Ascending aorta (tissue), 2 donors: ENCODE data around the gene SUPT20HL1. TPM values are rescaled to one million over a fixed set of nuclear protein-coding genes. Genes with fewer than 3 reads are reported as not detected.
"Not testable (repeated sequence)": the region's sequence is repeated elsewhere in the genome, so short reads cannot be mapped to it uniquely, and the experiment has no call there.

Experiments used
- DNase-seq, 2 donors: peaks; one replicate each; pipeline ENCODE4 v3.0.0-alpha.2; 2019; ENCODE audit warnings: low spot score in 2 of 2
- H3K27ac ChIP-seq, 2 donors: fragments of 200-600 bp; sonication (generic); one replicate each; pipeline ENCODE4 v1.5.1; 2016 to 2017; ENCODE audit warnings: mild to moderate bottlenecking in 1 of 2
- H3K27me3 ChIP-seq: fragments of 200-600 bp; sonication (generic); one replicate; pipeline ENCODE4 v1.5.1; 2017
- H3K36me3 ChIP-seq, 2 donors: fragments of 200-600 bp; sonication (generic); one replicate each; pipeline ENCODE4 v1.5.1; 2016
- H3K4me1 ChIP-seq, 2 donors: fragments of 200-600 bp; sonication (generic); one replicate each; pipeline ENCODE4 v1.5.1; 2016 to 2017; ENCODE audit warnings: mild to moderate bottlenecking in 1 of 2
- H3K4me3 ChIP-seq, 2 donors: fragments of 200-600 bp; sonication (generic); one replicate each; pipeline ENCODE4 v1.5.1; 2016 to 2017; ENCODE audit warnings: mild to moderate bottlenecking in 1 of 2
- H3K9me3 ChIP-seq, 2 donors: fragments of 200-600 bp; sonication (generic); one replicate each; pipeline ENCODE4 v1.5.1; 2016
- intact Hi-C: fragments of 100-400 bp; cut with DNase I; formaldehyde crosslinking; loops from one replicate; pipeline ENCODE4 v1.15.1; 2023
- total RNA-seq: library from RNA; depleted of rRNA; stranded (reverse); fragments of >200 nt; gene quantifications from one replicate; pipeline ENCODE4 v1.1.0, GENCODE V29; 2016
- TF ChIP-seq, protein P1 (sequence below), 3 experiments: fragments of 200-600 bp in 2 of 3; fragments of 450-650 bp in 1 of 3; sonication (generic) in 2 of 3; IDR thresholded peaks; one replicate each; pipeline ENCODE4 v1.5.1; 2016 to 2019; ENCODE audit warnings: antibody characterized with exemption in 3 of 3, mild to moderate bottlenecking in 1 of 3, moderate library complexity in 1 of 3

Gene SUPT20HL1
- total RNA-seq, 1 donor from 2014 or later, result 1.7 TPM

- intact Hi-C loops, result no loop called here
- no peaks in the 10 kb centered on the region for H3K9me3 ChIP-seq
- H3K4me3 ChIP-seq, result no peak overlapping the region
- H3K4me1 ChIP-seq, result no peaks in the 10 kb centered on the region
- no peaks in the 10 kb centered on the region for H3K36me3 ChIP-seq
- TF ChIP-seq, protein P1, sequence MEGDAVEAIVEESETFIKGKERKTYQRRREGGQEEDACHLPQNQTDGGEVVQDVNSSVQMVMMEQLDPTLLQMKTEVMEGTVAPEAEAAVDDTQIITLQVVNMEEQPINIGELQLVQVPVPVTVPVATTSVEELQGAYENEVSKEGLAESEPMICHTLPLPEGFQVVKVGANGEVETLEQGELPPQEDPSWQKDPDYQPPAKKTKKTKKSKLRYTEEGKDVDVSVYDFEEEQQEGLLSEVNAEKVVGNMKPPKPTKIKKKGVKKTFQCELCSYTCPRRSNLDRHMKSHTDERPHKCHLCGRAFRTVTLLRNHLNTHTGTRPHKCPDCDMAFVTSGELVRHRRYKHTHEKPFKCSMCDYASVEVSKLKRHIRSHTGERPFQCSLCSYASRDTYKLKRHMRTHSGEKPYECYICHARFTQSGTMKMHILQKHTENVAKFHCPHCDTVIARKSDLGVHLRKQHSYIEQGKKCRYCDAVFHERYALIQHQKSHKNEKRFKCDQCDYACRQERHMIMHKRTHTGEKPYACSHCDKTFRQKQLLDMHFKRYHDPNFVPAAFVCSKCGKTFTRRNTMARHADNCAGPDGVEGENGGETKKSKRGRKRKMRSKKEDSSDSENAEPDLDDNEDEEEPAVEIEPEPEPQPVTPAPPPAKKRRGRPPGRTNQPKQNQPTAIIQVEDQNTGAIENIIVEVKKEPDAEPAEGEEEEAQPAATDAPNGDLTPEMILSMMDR (IDR thresholded peaks at IDR 0.05), result no peak
- no peak overlapping the region for H3K27ac ChIP-seq
- DNase-seq, result no peak
- H3K27me3 ChIP-seq, result no peaks in the 10 kb centered on the region
These were observed 5.3 kb upstream of the SUPT20HL1 start for GRCh38 chrX:24355095-24355494.

- intact Hi-C loops, result no loop called here
- TF ChIP-seq, protein P1 (IDR thresholded peaks at IDR 0.05), result no peak
- Histone ChIP-seq H3K27me3 (no peaks in the 10 kb centered on the region), H3K27ac (no peak overlapping the region), H3K4me3 (no peak overlapping the region), H3K4me1 (no peaks in the 10 kb centered on the region), H3K9me3 (no peaks in the 10 kb centered on the region), H3K36me3 (no peaks in the 10 kb centered on the region)
- DNase-seq, result no peak
These were observed 3.3 kb upstream of the SUPT20HL1 start for GRCh38 chrX:24357106-24357505.

DNA sequence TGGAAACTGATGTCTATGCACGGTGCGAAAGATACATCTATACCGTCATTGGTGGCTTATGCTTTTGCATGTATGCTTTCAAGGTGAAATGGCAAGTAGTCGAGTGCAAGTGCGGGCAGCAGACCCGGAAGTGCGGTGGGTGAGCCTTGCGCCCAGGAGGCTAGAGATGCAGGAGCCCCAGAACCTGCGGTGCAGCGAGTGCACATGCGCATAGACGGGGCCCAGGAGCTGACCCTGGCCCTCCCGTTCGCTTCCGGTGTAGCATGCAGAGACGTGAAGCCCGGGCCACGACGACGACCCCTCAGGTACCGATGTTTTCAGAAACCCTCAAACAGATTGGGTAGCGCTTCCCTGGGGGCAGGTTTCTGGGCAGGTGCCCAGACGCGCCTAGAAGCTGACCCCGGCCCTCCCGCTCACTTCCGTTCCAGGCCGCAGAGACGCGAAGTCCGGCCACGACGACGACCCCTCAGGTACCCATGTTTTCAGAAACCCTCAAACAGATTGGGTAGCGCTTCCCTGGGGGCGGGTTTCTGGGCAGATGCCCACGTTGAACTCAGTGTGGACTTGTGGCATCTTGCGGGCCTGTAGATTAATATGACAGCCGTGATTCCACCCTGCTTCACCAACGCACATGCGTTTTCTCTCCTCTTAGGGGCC is 1.8 kb downstream of the SUPT20HL1 start:
- intact Hi-C loops, DNase-seq, H3K4me3 ChIP-seq: not testable (repeated sequence)

DNA sequence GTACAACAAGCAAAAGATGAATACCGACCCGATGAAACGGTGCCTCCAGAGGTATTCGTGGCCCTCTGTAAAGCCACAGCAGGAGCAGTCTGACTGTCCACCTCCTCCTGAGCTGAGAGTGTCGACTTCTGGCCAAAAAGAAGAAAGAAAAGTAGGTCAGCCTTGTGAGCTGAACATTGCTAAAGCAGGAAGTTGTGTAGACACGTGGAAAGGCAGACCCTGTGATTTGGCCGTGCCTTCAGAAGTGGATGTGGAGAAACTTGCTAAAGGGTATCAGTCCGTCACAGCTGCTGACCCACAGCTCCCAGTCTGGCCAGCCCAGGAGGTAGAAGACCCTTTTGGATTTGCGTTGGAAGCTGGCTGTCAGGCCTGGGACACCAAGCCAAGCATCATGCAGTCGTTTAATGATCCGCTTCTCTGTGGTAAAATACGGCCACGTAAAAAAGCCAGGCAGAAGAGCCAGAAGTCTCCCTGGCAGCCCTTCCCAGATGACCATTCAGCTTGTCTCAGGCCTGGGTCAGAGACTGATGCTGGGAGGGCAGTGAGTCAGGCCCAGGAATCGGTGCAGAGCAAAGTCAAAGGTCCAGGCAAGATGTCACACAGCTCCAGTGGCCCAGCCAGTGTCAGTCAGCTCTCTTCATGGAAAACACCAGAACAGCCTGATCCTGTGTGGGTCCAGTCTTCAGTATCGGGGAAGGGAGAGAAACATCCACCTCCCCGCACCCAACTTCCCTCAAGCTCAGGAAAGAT is 3.2 kb downstream of the SUPT20HL1 start:
- H3K9me3 ChIP-seq, DNase-seq, intact Hi-C loops, H3K27ac ChIP-seq, H3K36me3 ChIP-seq, H3K4me3 ChIP-seq, H3K27me3 ChIP-seq, H3K4me1 ChIP-seq: not testable (repeated sequence)

More for the DNA sequence above, 1.8 kb downstream of the SUPT20HL1 start:
- not testable (repeated sequence) for H3K4me1 ChIP-seq, H3K27ac ChIP-seq, H3K36me3 ChIP-seq, H3K27me3 ChIP-seq, H3K9me3 ChIP-seq

- Histone ChIP-seq H3K4me3 (no peak overlapping the region), H3K9me3 (no peaks in the 10 kb centered on the region), H3K4me1 (no peaks in the 10 kb centered on the region), H3K27ac (no peak overlapping the region), H3K36me3 (no peaks in the 10 kb centered on the region), H3K27me3 (no peaks in the 10 kb centered on the region)
- no peak for DNase-seq
- intact Hi-C loops, result no loop called here
- TF ChIP-seq, protein P1 (IDR thresholded peaks at IDR 0.05), result no peak
These were observed 3.9 kb downstream of the SUPT20HL1 start for GRCh38 chrX:24364326-24364725.

- Histone ChIP-seq H3K4me1 (no peaks in the 10 kb centered on the region), H3K27me3 (no peaks in the 10 kb centered on the region), H3K27ac (no peak overlapping the region), H3K4me3 (no peak overlapping the region), H3K36me3 (no peaks in the 10 kb centered on the region), H3K9me3 (no peaks in the 10 kb centered on the region)
- no peak for DNase-seq
- intact Hi-C loops, result no loop called here
- TF ChIP-seq, protein P1 (IDR thresholded peaks at IDR 0.05), result no peak
These were observed 4.6 kb downstream of the SUPT20HL1 start for GRCh38 chrX:24364851-24365538.

DNA sequence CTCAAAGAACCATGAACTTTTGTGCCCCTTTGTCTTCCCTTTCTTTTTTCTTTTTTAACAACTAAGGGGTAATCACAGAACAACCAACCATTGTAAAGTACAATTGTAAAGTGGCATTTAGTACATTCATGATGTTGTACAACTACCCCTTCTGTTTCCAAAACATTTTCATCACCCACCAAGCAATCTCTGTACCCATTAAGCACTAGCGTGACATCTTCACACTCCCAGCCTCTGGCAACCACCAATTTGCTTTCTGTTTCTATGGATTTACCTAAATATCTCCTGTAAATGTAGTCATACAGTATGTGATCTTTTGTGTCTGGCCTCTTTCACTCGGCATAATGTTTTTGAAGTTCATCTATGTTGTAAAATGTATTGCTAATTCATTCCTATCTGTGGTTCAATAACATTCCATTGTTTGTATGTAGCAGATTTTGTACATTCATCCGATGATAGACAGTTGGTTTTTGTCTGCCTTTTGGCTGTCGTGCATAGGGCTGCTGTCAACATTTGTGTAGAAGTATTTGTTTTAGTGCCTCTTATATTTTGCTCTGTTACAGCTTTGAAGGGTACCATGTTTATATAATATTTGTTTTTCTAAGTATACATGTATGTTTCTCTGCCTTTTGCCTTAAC is 6.4 kb downstream of the SUPT20HL1 start:
- H3K27ac ChIP-seq, H3K4me1 ChIP-seq, H3K27me3 ChIP-seq, H3K4me3 ChIP-seq, H3K9me3 ChIP-seq, DNase-seq, H3K36me3 ChIP-seq, intact Hi-C loops: not testable (repeated sequence)
